GM12878 (cell line): ENCODE results near the gene AGPAT4.

Experiments
- CBX5 ChIP-seq: sonication (generic); IDR thresholded peaks from 2 replicates; pipeline ENCODE4 v1.6.1; 2016; ENCODE audit warnings: low read depth, moderate library complexity, mild to moderate bottlenecking, inconsistent platforms
- CREB1 ChIP-seq: IDR thresholded peaks from 2 replicates; pipeline ENCODE4 v1.6.1; 2012; ENCODE audit warnings: low read depth, mild to moderate bottlenecking, inconsistent platforms
- HDAC6 ChIP-seq: fragments of 200-600 bp; sonication (generic); IDR thresholded peaks from one replicate; pipeline ENCODE4 v1.8.0; 2017; ENCODE audit warnings: antibody characterized with exemption; ENCODE audit not compliant: unreplicated experiment
- NFXL1 ChIP-seq: fragments of 450-650 bp; IDR thresholded peaks from 2 replicates; pipeline ENCODE4 v1.6.1; 2017; ENCODE audit warnings: antibody characterized with exemption, mild to moderate bottlenecking, borderline replicate concordance
- NFYB ChIP-seq: IDR thresholded peaks from 2 replicates; pipeline ENCODE4 v1.6.1; 2011; ENCODE audit warnings: low read depth, mild to moderate bottlenecking, low read length, improper control_type of control experiment, moderate library complexity; ENCODE audit not compliant: insufficient read depth
- POLR2A ChIP-seq: IDR thresholded peaks from 2 replicates; pipeline ENCODE4 v1.6.1; 2011; ENCODE audit warnings: low read depth, mild to moderate bottlenecking, low read length

DNA sequence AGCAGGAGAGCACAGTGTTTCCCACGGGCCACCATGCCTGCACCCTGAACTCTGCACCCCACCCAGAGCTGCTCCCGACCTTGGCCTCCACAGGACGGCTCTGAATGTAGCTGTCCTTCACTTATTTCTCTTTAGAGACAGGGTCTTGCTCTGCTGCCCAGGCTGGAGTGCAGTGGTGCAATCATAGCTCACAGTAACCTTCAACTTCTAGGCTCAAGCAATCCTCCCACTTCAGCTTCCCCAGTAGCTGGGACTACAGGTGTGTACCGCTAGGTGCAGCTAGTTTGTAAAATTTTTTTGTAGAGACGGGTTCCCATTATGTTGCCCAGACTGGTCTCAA lies 130.9 kb downstream of the AGPAT4 start:
- TF ChIP-seq NFYB: no peak
- no peak for TF ChIP-seq HDAC6
- TF ChIP-seq CREB1: no peak
- no peak for TF ChIP-seq NFXL1
- TF ChIP-seq POLR2A: no peak
- TF ChIP-seq CBX5: no peak
